ENCODE results near the gene TEX264.
"Not testable (repeated sequence)": the region's sequence is repeated elsewhere in the genome, so short reads cannot be mapped to it uniquely, and the experiment has no call there.

DNA sequence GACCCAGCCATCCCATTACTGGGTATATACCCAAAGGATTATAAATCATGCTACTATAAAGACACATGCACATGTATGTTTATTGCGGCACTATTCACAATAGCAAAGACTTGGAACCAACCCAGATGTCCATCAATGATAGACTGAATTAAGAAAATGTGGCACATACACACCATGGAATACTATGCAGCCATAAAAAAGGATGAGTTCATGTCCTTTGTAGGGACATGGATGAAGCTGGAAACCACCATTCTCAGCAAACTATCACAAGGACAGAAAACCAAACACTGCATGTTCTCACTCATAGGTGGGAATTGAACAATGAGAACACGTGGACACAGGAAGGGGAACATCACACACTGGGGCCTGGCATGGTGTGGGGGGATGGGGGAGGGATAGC is 17.6 kb upstream of the TEX264 start:
- TF ChIP-seq, protein P1, sequence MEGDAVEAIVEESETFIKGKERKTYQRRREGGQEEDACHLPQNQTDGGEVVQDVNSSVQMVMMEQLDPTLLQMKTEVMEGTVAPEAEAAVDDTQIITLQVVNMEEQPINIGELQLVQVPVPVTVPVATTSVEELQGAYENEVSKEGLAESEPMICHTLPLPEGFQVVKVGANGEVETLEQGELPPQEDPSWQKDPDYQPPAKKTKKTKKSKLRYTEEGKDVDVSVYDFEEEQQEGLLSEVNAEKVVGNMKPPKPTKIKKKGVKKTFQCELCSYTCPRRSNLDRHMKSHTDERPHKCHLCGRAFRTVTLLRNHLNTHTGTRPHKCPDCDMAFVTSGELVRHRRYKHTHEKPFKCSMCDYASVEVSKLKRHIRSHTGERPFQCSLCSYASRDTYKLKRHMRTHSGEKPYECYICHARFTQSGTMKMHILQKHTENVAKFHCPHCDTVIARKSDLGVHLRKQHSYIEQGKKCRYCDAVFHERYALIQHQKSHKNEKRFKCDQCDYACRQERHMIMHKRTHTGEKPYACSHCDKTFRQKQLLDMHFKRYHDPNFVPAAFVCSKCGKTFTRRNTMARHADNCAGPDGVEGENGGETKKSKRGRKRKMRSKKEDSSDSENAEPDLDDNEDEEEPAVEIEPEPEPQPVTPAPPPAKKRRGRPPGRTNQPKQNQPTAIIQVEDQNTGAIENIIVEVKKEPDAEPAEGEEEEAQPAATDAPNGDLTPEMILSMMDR (optimal IDR thresholded peaks at IDR 0.05 in 1 of 3, IDR thresholded peaks at IDR 0.05 in 1 of 3, conservative IDR thresholded peaks at IDR 0.05 in 1 of 3; ENCODE audit: extremely low read depth in 1 of 3, insufficient read depth in 2 of 3, low read length in 3 of 3): not testable (repeated sequence)
- not testable (repeated sequence) for TF ChIP-seq EZH2 (IDR thresholded peaks at IDR 0.05; ENCODE audit: low read length)

All from keratinocyte (primary cell).